Tibial nerve (tissue), 4 donors: ENCODE data around the gene SCAMP4. TPM values are rescaled to one million over a fixed set of nuclear protein-coding genes. Genes with fewer than 3 reads are reported as not detected.

Experiments
- DNase-seq, 2 donors: peaks; one replicate each; pipeline ENCODE4 v3.0.0-alpha.2; 2019; ENCODE audit warnings: low spot score in 2 of 2
- H3K27ac ChIP-seq, 4 donors: fragments of 200-600 bp; sonication (generic) in 3 of 4; one replicate each; pipeline ENCODE4 v1.5.1; 2017 to 2019; ENCODE audit warnings: mild to moderate bottlenecking in 1 of 4
- H3K27me3 ChIP-seq, 2 donors: fragments of 200-600 bp; sonication (generic) in 1 of 2; one replicate each; pipeline versions ENCODE4 v1.5.1 to v1.6.0; 2017 to 2019
- H3K36me3 ChIP-seq, 3 donors: fragments of 200-600 bp; sonication (generic); one replicate each; pipeline ENCODE4 v1.5.1; 2018 to 2019
- H3K4me1 ChIP-seq, 4 donors: fragments of 200-600 bp; sonication (generic) in 3 of 4; one replicate each; pipeline ENCODE4 v1.5.1; 2017 to 2019
- H3K4me3 ChIP-seq, 4 donors: fragments of 200-600 bp; sonication (generic) in 3 of 4; one replicate each; pipeline ENCODE4 v1.5.1; 2017 to 2019; ENCODE audit warnings: mild to moderate bottlenecking in 1 of 4, moderate library complexity in 1 of 4
- H3K9me3 ChIP-seq, 4 donors: fragments of 200-600 bp; sonication (generic) in 3 of 4; one replicate each; pipeline ENCODE4 v1.5.1; 2017 to 2019
- EP300 ChIP-seq, 2 donors: sonication (generic); formaldehyde crosslinking; IDR thresholded peaks; one replicate each; pipeline ENCODE4 v1.6.1; 2017; ENCODE audit warnings: antibody characterized with exemption in 2 of 2, mild to moderate bottlenecking in 1 of 2
- POLR2A ChIP-seq, 2 donors: fragments of 450-650 bp; IDR thresholded peaks; one replicate each; pipeline ENCODE4 v1.6.1; 2017; ENCODE audit warnings: antibody characterized with exemption in 2 of 2, mild to moderate bottlenecking in 2 of 2, moderate library complexity in 2 of 2
- WGBS, 2 donors: methylation state at CpG; one replicate each; pipeline ENCODE4 v1.1.5; 2018; 5-methylcytosine and 5-hydroxymethylcytosine counted together
- total RNA-seq, 4 donors: library from RNA; depleted of rRNA; stranded (reverse); fragments of >200 nt; gene quantifications; one replicate each; pipeline ENCODE4 v1.1.0, GENCODE V29; 2016
- TF ChIP-seq, protein P1 (sequence below), 5 experiments: fragments of 200-600 bp in 3 of 5; fragments of 450-650 bp in 2 of 5; sonication (generic) in 3 of 5; IDR thresholded peaks; one replicate each; pipeline ENCODE4 v1.5.1; 2016 to 2019; ENCODE audit warnings: antibody characterized with exemption in 5 of 5, mild to moderate bottlenecking in 3 of 5, moderate library complexity in 2 of 5

Gene SCAMP4
- total RNA-seq, 4 donors from 2014 or later, result 34.7 to 65.7 (median 56.2) TPM

DNA sequence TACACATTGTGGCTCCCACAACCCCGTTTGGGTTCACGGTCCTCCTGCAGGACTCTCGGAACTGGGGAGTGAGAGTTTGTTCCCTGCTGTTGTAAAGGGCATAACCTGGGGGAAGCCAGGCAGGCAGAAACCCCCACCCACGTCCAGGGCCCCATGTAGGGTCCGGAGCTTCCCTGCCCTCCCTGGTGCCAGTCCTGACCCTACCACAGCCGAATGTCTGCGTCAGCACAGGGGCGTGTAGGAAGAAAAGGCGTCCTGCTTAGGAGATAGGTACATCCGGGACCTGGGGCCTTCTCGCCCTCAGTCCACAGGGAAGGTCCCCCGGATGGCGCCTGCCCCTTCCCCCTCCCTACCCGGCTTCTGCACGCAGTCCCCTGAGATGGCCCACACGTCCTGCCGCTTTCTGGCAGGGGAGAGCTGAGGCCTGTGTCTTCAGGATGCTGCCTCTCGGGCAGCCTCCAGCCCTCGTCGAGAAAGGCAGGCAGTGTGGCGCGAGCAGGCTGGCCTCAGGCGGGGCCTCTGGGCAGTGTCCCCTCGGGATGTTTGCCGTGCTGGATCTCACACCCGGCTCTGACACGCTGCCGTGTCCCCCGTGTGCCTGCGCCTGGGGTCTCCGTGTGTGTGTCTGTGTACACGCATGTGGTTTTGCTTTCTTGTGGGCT, 54.9 kb downstream of the SCAMP4 start:
- TF ChIP-seq, protein P1, sequence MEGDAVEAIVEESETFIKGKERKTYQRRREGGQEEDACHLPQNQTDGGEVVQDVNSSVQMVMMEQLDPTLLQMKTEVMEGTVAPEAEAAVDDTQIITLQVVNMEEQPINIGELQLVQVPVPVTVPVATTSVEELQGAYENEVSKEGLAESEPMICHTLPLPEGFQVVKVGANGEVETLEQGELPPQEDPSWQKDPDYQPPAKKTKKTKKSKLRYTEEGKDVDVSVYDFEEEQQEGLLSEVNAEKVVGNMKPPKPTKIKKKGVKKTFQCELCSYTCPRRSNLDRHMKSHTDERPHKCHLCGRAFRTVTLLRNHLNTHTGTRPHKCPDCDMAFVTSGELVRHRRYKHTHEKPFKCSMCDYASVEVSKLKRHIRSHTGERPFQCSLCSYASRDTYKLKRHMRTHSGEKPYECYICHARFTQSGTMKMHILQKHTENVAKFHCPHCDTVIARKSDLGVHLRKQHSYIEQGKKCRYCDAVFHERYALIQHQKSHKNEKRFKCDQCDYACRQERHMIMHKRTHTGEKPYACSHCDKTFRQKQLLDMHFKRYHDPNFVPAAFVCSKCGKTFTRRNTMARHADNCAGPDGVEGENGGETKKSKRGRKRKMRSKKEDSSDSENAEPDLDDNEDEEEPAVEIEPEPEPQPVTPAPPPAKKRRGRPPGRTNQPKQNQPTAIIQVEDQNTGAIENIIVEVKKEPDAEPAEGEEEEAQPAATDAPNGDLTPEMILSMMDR (IDR thresholded peaks at IDR 0.05), result no peak
- DNase-seq, result no peak

DNA sequence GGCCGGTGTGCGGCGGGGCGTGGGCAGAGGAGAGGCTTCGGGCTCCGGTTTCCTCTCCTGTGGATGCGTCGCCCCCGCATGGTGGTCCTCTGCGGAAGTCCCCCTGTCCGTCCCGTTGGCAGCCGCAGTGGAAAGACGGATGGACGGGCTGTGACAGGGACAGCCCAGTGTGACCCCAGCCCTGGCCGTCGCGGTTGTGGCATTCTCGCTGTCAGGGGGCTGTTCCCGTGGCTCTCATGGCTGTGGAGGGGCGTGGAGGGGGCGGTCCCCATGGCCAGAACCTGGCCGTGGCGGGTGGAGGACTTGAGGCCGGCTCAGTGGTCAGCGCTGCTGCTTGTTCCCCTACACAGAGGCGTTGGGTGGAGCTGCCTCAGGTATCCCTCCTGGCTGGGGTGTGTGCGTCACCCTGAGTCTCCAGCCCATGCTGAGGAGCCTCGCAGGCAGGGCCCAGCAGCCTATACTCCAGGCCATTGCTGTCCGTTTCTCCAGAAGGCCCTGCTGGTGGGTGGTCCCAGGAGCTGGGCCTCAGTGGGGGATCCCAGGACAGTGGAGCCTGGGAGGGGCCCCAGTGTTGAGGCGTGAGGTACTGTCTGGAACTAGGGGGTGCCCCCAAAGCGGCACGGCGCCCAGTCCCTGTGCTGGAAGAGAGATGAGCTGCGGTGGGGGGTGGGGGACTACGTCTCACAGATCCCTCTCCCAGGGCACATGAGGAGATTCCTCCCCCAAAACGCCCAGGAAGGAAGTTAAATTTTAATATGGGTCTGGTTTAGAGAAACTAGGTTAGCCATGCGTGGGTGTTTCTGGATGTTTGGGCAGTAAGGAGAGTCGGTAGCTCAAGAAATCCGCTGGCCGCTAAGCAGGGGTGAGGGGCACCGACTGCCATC, 56.0 kb downstream of the SCAMP4 start:
- WGBS, 2 donors, result 85% methylated on average over 37 to 38 of the region's 42 CpGs
- TF ChIP-seq EP300 (IDR thresholded peaks at IDR 0.05), result no peak
- no peak overlapping the region for H3K4me3 ChIP-seq
- H3K27me3 ChIP-seq, result no peaks in the 10 kb centered on the region
- H3K36me3 ChIP-seq, result peaks cover 0 to 34% (median 0%) of the 10 kb centered on the region in 3 donors
- H3K4me1 ChIP-seq, result peaks cover 0 to 14% (median 0%) of the 10 kb centered on the region in 4 donors
- no peaks in the 10 kb centered on the region for H3K9me3 ChIP-seq
- H3K27ac ChIP-seq, result no peak overlapping the region
- DNase-seq, result no peak

More for the DNA sequence above, 54.9 kb downstream of the SCAMP4 start:
- H3K4me1 ChIP-seq, result peaks cover 0 to 26% (median 3%) of the 10 kb centered on the region in 4 donors
- H3K36me3 ChIP-seq, result peaks cover 0 to 34% (median 0%) of the 10 kb centered on the region in 3 donors
- no peaks in the 10 kb centered on the region for H3K9me3 ChIP-seq
- no peaks in the 10 kb centered on the region for H3K27me3 ChIP-seq
- H3K27ac ChIP-seq, result no peak overlapping the region
- WGBS, 2 donors, result 89 to 91% methylated on average over 27 to 28 of the region's 32 CpGs
- H3K4me3 ChIP-seq, result no peak overlapping the region

DNA sequence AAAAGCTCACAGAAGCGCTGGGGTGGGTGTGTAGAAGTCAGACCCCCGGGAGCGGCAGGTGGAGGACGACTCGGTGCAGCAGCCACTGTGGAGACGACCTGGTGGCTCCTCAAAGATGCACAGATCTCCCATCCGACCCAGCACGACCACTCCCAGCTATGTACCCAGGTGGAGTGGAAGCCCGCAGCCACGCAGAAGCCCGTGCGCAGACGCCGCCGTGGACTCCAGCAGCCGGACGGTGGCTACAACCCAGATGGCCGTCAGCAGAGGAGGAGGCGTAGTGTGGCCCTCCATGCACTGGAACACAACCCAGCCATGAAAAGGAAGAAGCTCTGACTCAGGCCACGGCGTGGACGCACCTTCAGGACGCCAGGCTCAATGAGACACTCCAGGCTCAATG, 57.5 kb downstream of the SCAMP4 start:
- no peak overlapping the region for H3K27ac ChIP-seq
- H3K27me3 ChIP-seq, result no peaks in the 10 kb centered on the region
- H3K4me1 ChIP-seq, result peaks cover 0 to under 1% (median 0%) of the 10 kb centered on the region in 4 donors
- no peak for DNase-seq
- H3K4me3 ChIP-seq, result no peak overlapping the region
- WGBS, 2 donors, result 95 to 97% methylated on average over 23 of the region's 23 CpGs
- H3K9me3 ChIP-seq, result no peaks in the 10 kb centered on the region
- peaks cover 0 to 34% (median 0%) of the 10 kb centered on the region in 3 donors for H3K36me3 ChIP-seq
- TF ChIP-seq EP300 (IDR thresholded peaks at IDR 0.05), result no peak
- TF ChIP-seq POLR2A (IDR thresholded peaks at IDR 0.05), result no peak
- TF ChIP-seq, protein P1 (IDR thresholded peaks at IDR 0.05), result no peak

DNA sequence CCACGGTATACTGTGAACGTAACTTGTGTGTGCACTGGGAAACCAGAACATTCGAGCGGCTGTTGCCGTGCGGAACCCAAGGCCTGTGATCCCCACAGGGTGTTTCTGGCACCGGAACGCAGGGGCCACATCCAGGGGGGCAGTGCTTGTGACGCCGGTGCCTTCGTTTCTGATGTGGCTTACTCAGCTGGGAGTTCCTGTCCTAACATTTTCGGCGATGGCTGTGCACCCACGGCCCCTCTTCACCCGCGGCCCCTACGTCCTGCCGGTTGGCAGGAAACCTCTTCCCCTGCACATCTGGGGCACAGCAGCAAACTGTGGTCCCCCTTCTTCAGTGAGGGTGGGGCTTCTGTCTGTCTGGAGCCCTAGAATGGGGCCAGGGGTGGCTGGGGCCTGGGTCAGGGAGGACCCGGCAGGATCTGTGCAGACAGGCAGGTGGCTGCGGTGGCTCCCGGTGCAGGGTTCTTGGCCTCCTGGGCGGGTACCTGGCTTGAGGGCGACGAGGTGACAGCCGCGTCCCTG, 61.9 kb downstream of the SCAMP4 start:
- H3K4me3 ChIP-seq, result no peak overlapping the region
- peaks cover 0 to 4% (median 0%) of the 10 kb centered on the region in 4 donors for H3K4me1 ChIP-seq
- peaks cover 0 to 46% (median 0%) of the 10 kb centered on the region in 3 donors for H3K36me3 ChIP-seq
- no peak overlapping the region for H3K27ac ChIP-seq
- DNase-seq, result no peak
- TF ChIP-seq POLR2A (IDR thresholded peaks at IDR 0.05), result no peak
- no peak for TF ChIP-seq EP300 (IDR thresholded peaks at IDR 0.05)
- TF ChIP-seq, protein P1 (IDR thresholded peaks at IDR 0.05), result no peak
- no peaks in the 10 kb centered on the region for H3K27me3 ChIP-seq
- no peaks in the 10 kb centered on the region for H3K9me3 ChIP-seq
- 84 to 93% methylated on average over 8 to 23 of the region's 26 CpGs for WGBS, 2 donors

DNA sequence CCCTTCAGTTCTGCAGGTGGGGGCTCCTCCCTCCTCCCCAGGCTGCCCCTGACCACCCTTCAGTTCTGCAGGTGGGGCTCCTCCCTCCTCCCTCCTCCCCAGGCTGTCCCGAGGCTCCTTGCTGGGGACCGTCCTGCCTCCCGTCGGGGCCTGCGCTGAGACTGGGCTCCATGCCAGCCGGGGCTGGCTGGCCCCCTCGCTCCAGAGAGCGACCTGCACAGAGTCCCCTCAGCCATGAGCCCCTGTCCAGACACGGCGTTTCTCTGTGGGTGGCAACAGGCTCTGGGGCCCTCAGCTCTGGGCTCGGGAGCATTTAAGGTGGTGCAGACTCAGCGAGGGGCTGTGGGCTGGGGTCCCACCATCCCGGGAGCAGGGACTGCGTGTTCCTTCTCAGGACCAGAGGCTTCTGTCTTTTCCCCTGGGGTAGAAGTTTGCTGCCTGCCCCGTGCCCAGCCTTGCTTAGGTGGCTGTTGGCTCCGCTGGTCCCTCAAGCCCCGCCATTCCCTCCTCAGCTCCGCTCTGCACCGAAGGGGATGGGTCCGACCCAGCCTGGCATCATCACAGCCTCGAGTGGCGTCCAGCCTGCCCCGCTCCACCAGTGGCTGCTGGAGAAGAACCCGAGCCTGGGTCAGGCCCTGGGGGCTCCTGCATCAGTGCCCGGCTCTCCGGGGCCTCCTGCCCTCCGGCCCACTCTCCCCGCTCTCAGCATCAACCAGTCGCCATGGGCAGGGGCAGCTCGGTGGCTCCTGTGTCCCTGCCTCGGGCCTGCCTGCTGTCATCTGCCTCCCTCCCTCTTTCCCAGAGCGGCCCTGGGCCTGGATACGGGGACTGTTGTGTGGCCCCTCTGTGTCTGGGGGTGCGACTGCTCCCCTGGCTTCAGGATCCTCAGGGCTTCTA, 63.3 kb downstream of the SCAMP4 start:
- no peak overlapping the region for H3K4me3 ChIP-seq
- no peak for DNase-seq
- WGBS, 2 donors, result 68 to 70% methylated on average over 20 to 33 of the region's 34 CpGs
- H3K27ac ChIP-seq, result no peak overlapping the region
- H3K9me3 ChIP-seq, result no peaks in the 10 kb centered on the region
- peaks cover 0 to 32% (median 0%) of the 10 kb centered on the region in 3 donors for H3K36me3 ChIP-seq
- H3K27me3 ChIP-seq, result no peaks in the 10 kb centered on the region
- peaks cover 0 to 4% (median 0%) of the 10 kb centered on the region in 4 donors for H3K4me1 ChIP-seq
- TF ChIP-seq POLR2A (IDR thresholded peaks at IDR 0.05) (no peak), EP300 (IDR thresholded peaks at IDR 0.05) (no peak)
- TF ChIP-seq, protein P1 (IDR thresholded peaks at IDR 0.05), result no peak
